ENCODE data around the gene ZNF385B. TPM values are rescaled to one million over a fixed set of nuclear protein-coding genes. Genes with fewer than 3 reads are reported as not detected.

The ZNF385B gene
- total RNA-seq, 1 experiment from 2014 or later: 2.2 TPM

GRCh38 chr2:179562330-179562885 is 299.0 kb downstream of the ZNF385B start:
- ChIA-PET CTCF (no interaction called here), POLR2A (no interaction called here)
- TF ChIP-seq ELF4 (CRISPR knock-in tag; IDR thresholded peaks at IDR 0.05; ENCODE audit: low read depth): no peak
- TF ChIP-seq RORB (CRISPR knock-in tag; IDR thresholded peaks at IDR 0.05): no peak
- TF ChIP-seq FOXK1 (CRISPR knock-in tag; IDR thresholded peaks at IDR 0.05): no peak
- TF ChIP-seq ZNF281 (CRISPR knock-in tag; IDR thresholded peaks at IDR 0.05): no peak
- TF ChIP-seq GTF2I (CRISPR knock-in tag; conservative IDR thresholded peaks at IDR 0.05): no peak
- TF ChIP-seq SOX15 (CRISPR knock-in tag; IDR thresholded peaks at IDR 0.05): no peak
- TF ChIP-seq GABPB1 (CRISPR knock-in tag; IDR thresholded peaks at IDR 0.05): no peak
- no peak for TF ChIP-seq SMAD3 (CRISPR knock-in tag; IDR thresholded peaks at IDR 0.05; ENCODE audit: borderline replicate concordance)
- no peak for TF ChIP-seq USF2 (CRISPR knock-in tag; IDR thresholded peaks at IDR 0.05)
- no peak for TF ChIP-seq HMGA2 (CRISPR knock-in tag; IDR thresholded peaks at IDR 0.05)
- TF ChIP-seq CREB1 (CRISPR knock-in tag; IDR thresholded peaks at IDR 0.05): no peak
- no peak for TF ChIP-seq ZNF219 (CRISPR knock-in tag; IDR thresholded peaks at IDR 0.05; ENCODE audit: borderline replicate concordance)
- no peak for TF ChIP-seq ZNF263 (CRISPR knock-in tag; IDR thresholded peaks at IDR 0.05; ENCODE audit: low read depth)
- TF ChIP-seq ZMAT4 (CRISPR knock-in tag; IDR thresholded peaks at IDR 0.05): no peak
- TF ChIP-seq ATF3 (CRISPR knock-in tag; conservative IDR thresholded peaks at IDR 0.05): no peak
- TF ChIP-seq RELA (CRISPR knock-in tag; IDR thresholded peaks at IDR 0.05; ENCODE audit: borderline replicate concordance): no peak
- TF ChIP-seq FOXJ3 (CRISPR knock-in tag; IDR thresholded peaks at IDR 0.05; ENCODE audit: borderline replicate concordance): no peak
- TF ChIP-seq ARID4B (CRISPR knock-in tag; IDR thresholded peaks at IDR 0.05; ENCODE audit: borderline replicate concordance): no peak
- no peak for TF ChIP-seq IRF2 (CRISPR knock-in tag; IDR thresholded peaks at IDR 0.05; ENCODE audit: borderline replicate concordance, low read depth)
- DNase-seq (ENCODE audit: low spot score): no peak
- Mint-ChIP-seq H3K4me1 (peaks cover 11% of the 10 kb centered on the region), H3K4me3 (no peak overlapping the region), H3K27ac (no peak overlapping the region), H3K9me3 (no peaks in the 10 kb centered on the region), H3K27me3 (ENCODE audit: low read depth) (peaks cover 76% of the 10 kb centered on the region), H3K36me3 (no peaks in the 10 kb centered on the region)
- no peak for ATAC-seq
